ENCODE measurements around the gene TEAD1.

GRCh38 chr11:12958986-12959385 lies 284.8 kb downstream of the TEAD1 start:
- TF ChIP-seq CTCF (IDR thresholded peaks at IDR 0.05) (no peak), POLR2A (IDR thresholded peaks at IDR 0.05) (no peak)
